Measurements from ENCODE around the gene GNA12.

- TF ChIP-seq POLR2A (IDR thresholded peaks at IDR 0.05): no peak
- TF ChIP-seq CTCF (IDR thresholded peaks at IDR 0.05): no peak
Observed at GRCh38 chr7:2795906-2796305, 48.2 kb downstream of the GNA12 start.

All from lower leg skin (tissue), 3 donors.